HG03045 (cell line): ENCODE data around the gene KIF5A.
"Not testable (repeated sequence)": the region's sequence is repeated elsewhere in the genome, so short reads cannot be mapped to it uniquely, and the experiment has no call there.

Experiments
- ATAC-seq: cut with Tn5 transposase; IDR thresholded peaks from one replicate; pipeline ENCODE4 v1.9.1; 2021; ENCODE audit warnings: mild to moderate bottlenecking, moderate library complexity; ENCODE audit not compliant: unreplicated experiment

Gene KIF5A

DNA sequence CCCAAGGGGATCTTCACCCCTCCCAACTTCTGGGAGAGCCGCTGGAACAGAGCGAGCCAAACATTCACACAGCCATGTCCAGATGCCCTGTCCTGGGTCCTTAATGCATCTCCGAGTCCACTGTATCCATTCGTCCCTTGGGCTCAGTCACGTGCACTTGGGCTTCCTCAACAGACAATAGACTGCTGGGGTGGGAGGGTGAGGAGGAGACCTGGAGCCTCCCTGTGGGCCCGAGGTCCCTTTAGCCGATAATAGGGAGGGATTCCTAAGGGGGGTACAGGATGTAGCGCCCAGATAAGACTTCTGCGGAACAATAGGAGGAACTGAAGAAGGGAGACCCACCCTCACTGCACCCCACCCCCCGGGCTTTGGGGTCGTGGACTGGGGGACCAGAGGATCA is 68.1 kb downstream of the KIF5A start:
- no peak for ATAC-seq

DNA sequence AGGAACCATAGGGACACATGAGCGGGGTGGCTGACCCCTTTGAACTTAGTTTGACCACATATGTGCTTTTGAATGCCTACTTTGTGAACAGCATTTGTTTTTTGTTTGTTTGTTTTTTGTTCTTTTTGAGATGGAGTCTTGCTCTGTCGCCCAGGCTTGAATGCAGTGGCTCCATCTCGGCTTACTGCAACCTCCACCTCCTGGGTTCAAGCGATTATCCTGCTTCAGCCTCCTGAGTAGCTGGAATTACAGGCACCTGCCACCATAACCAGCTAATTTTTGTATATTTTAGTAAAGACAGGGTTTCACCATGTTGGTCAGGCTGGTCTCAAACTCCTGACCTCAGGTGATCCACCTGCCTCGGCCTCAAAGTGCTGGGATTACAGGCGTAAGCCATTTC is 68.6 kb downstream of the KIF5A start:
- ATAC-seq = not testable (repeated sequence)

DNA sequence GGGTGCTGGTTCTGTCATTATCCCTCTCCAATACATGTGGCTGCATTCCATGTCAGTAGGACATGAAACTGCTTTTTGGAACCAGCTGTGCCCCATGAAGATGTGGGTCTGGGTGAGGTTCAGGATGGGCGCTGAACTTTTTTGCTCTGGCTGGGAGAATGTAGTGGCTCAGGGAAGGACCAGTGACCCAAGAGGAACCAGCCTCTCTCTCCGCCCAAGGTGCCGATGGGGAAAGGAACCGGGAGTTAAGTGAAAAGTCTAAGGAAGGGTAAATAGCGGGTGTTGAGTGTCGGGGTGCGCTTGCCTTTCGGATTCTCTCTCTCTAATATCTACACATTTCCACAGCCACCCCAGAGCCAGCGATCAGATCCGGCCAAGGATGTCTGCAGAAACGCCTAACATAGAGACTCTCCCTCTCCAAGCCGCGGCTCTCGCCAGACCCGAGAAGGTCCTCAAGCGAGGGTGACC is 69.2 kb downstream of the KIF5A start:
- no peak for ATAC-seq

DNA sequence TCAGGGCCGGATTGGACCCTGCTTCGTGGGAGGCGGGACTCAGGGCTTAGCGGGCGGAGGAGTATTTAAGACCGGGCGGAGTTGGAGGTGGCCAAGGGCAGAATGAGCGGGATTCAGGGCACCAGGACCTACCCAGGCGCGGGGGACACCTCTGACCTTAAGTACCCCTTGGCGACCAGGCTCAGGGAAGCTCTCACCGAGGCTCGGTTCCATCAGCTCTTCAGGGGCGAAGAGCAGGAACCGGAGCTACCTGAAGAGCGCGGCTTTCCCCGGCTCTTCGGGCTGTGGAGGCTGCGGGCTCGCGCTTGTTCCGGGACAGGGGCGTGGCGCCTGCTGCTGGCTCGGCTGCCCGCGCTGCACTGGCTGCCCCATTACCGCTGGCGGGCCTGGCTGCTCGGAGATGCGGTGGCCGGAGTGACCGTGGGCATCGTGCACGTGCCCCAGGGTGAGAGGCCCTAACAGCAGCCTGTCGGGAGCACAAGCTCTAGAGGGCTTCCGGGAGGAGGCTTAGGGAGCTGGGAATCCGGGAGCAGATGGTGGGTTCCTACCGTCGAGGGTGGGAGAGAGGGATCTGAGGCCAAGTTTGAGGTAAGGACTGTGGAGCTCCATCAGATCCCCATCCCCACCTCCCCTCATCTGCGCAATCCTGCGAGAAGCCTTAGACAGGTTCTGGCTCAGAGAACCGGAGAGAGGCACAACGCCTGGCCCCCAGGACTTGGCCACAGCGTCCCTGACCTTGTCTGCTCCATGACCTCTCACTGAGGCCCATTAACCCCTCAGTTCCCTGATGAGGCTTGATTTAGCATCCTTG is 69.8 kb downstream of the KIF5A start:
- no peak for ATAC-seq

- ATAC-seq = no peak
Observed at GRCh38 chr12:57620245-57620935, 70.5 kb downstream of the KIF5A start.

GRCh38 chr12:57620936-57621496 is 71.2 kb downstream of the KIF5A start:
- ATAC-seq = no peak

- peak; percentile 41 for ATAC-seq
Observed at GRCh38 chr12:57621497-57622292, 71.9 kb downstream of the KIF5A start.

GRCh38 chr12:57622293-57623245 is 72.7 kb downstream of the KIF5A start:
- no peak for ATAC-seq

GRCh38 chr12:57623385-57623784 is 73.5 kb downstream of the KIF5A start:
- ATAC-seq = no peak

- ATAC-seq = no peak
Observed at GRCh38 chr12:57623811-57624390, 74.1 kb downstream of the KIF5A start.

- no peak for ATAC-seq
Observed at GRCh38 chr12:57624441-57625220, 74.8 kb downstream of the KIF5A start.

DNA sequence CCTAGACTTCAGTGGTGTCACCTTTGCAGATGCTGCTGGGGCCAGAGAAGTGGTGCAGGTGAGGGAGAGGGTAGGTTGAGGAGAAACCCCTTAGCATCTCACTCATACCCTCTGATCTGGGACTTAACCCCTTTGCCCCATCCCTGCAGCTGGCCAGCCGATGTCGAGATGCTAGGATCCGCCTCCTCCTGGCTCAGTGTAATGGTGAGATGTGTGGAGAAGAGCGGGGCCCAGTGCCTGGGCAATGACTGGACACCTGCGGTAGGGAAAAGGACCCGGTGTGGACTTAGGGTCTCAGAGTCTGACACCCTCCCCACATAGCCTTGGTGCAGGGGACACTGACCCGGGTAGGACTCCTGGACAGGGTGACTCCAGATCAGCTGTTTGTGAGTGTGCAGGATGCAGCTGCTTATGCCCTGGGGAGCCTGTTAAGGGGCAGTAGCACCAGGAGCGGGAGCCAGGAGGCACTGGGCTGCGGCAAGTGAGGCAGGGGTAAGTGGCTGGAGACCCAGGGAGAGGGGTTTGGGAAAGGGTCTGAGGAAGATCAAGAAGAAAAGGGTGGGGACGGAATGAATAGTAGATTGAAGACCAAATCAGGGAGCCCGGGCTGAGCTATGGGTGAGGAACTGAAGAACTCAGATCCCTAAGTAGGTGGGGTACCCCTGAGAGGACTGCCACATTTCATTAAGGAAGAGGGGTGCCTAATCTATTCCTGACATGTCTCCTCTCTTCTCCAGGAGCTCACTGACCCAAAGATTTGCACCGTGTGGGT is 75.6 kb downstream of the KIF5A start:
- no peak for ATAC-seq

GRCh38 chr12:57626111-57626920 is 76.5 kb downstream of the KIF5A start:
- ATAC-seq = no peak

- ATAC-seq = no peak
Observed at GRCh38 chr12:57626921-57627445, 77.1 kb downstream of the KIF5A start.

DNA sequence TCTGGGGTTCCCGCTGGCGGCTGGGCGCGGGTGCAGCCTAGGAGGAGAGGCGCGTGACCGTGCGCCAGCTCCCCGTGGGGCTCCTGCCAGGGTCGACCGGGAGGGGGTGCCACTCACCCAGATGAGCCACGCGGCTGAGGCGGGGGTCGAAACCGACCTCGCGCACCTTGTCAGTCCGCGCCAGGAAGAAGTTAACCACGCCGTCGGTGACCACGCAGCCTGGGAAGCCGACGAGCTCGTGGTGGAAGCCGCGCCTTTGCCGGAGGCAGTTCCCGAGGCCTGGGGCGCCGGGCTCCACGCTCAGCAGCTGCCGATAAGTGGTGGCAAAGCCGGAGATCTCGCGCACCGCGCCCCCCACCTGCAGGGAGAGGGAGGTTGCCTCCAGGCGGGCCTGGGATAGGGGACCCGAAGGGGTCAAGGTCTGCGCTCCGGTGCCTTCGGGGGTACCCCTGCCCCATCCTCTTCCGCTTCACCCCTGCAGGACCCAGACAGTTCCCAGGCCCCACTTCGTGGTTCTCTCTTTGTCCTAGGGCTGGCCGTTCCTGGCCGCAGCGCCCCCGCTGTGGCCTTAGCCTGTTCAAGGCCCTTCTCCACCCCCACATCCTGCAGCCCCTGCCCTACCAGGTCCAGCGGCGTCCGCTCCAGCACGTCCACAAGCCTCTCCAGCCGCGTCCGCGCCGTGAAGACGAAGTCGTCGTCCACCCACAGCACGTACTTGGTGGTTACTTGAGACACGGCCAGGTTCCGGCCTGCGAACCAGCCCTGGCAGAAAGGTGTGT is 77.8 kb downstream of the KIF5A start:
- no peak for ATAC-seq
